Superior temporal gyrus (tissue), 1 donor: ENCODE measurements around the gene IL3RA.

Experiments
- DNase-seq: peaks from one replicate; pipeline ENCODE4 v3.0.0-alpha.2; 2016; ENCODE audit errors: extremely low spot score

The IL3RA gene

GRCh38 chrX:1384658-1385252, 48.2 kb downstream of the IL3RA start:
- DNase-seq = no peak

GRCh38 chrX:1385253-1386223, 49.0 kb downstream of the IL3RA start:
- DNase-seq = no peak

GRCh38 chrX:1386338-1387127, 49.9 kb downstream of the IL3RA start:
- DNase-seq = no peak

- no peak for DNase-seq
Measured at GRCh38 chrX:1387141-1387776, 50.7 kb downstream of the IL3RA start.

- no peak for DNase-seq
Measured at GRCh38 chrX:1388651-1389050, 52.1 kb downstream of the IL3RA start.

- no peak for DNase-seq
Measured at GRCh38 chrX:1389181-1389992, 52.8 kb downstream of the IL3RA start.

GRCh38 chrX:1389993-1390285, 53.4 kb downstream of the IL3RA start:
- no peak for DNase-seq

- no peak for DNase-seq
Measured at GRCh38 chrX:1390621-1391369, 54.2 kb downstream of the IL3RA start.

- DNase-seq = no peak
Measured at GRCh38 chrX:1391370-1391706, 54.8 kb downstream of the IL3RA start.

GRCh38 chrX:1391707-1392375, 55.3 kb downstream of the IL3RA start, which contains the start of gene SLC25A6:
TSS of gene SLC25A6 (minus strand) at chrX:1392113. CDS start at chrX:1392009, 104 bp downstream.
- peak; percentile 97 for DNase-seq

GRCh38 chrX:1392376-1393068, 55.9 kb downstream of the IL3RA start:
- DNase-seq = peak; percentile 45

- DNase-seq = no peak
Measured at GRCh38 chrX:1393871-1394615, 57.5 kb downstream of the IL3RA start.

- DNase-seq = no peak
Measured at GRCh38 chrX:1394731-1395501, 58.3 kb downstream of the IL3RA start.

- DNase-seq = no peak
Measured at GRCh38 chrX:1395646-1396216, 59.1 kb downstream of the IL3RA start.

GRCh38 chrX:1397001-1397400, 60.4 kb downstream of the IL3RA start:
- no peak for DNase-seq

- no peak for DNase-seq
Measured at GRCh38 chrX:1397441-1398270, 61.1 kb downstream of the IL3RA start.
